Stimulated activated CD8-positive, alpha-beta memory T cell treated with anti-CD3 and anti-CD28 coated beads, Interleukin-7, amount 100 ng/mL, for 48 hours (primary cell): Measurements from ENCODE around the gene PDE6B.
"Not testable (repeated sequence)": the region's sequence is repeated elsewhere in the genome, so short reads cannot be mapped to it uniquely, and the experiment has no call there.

Experiments used
- DNase-seq, 2 donors: peaks; one replicate each; pipeline ENCODE4 v3.0.0-alpha.2; 2020; ENCODE audit warnings: low read depth in 1 of 2; ENCODE audit errors: extremely low read depth in 1 of 2

Gene PDE6B

DNA sequence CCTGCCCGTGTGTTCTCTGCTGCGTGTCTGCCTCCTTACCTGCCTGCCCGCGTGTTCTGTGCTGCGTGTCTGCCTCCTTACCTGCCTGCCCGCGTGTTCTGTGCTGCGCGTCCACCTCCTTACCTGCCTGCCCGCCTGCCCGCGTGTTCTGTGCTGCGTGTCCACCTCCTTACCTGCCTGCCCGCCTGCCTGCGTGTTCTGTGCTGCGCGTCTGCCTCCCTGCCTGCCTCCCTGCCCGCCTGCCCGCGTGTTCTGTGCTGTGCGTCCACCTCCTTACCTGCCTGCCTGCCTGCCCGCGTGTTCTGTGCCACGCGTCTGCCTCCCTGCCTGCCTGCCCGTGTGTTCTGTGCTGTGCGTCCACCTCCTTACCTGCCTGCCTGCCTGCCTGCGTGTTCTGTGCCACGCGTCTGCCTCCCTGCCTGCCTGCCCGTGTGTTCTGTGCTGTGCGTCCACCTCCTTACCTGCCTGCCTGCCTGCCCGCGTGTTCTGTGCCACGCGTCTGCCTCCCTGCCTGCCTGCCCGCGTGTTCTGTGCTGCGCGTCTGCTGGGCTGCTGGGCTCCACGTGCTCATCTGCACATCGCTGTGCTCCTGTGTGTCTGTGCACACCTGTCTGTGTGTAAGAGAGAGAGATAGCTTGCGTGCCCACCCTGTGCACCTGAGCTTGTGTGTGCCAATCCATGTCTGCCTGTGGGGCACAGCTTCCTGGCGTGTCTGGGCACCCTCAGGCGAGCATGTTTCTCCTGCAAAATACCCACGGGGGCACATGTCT, 9.9 kb downstream of the PDE6B start:
- DNase-seq: not testable (repeated sequence)

- no peak for DNase-seq
These were observed 10.7 kb downstream of the PDE6B start for GRCh38 chr4:635851-636627.

GRCh38 chr4:636628-637159, 11.3 kb downstream of the PDE6B start:
- DNase-seq: no peak

DNA sequence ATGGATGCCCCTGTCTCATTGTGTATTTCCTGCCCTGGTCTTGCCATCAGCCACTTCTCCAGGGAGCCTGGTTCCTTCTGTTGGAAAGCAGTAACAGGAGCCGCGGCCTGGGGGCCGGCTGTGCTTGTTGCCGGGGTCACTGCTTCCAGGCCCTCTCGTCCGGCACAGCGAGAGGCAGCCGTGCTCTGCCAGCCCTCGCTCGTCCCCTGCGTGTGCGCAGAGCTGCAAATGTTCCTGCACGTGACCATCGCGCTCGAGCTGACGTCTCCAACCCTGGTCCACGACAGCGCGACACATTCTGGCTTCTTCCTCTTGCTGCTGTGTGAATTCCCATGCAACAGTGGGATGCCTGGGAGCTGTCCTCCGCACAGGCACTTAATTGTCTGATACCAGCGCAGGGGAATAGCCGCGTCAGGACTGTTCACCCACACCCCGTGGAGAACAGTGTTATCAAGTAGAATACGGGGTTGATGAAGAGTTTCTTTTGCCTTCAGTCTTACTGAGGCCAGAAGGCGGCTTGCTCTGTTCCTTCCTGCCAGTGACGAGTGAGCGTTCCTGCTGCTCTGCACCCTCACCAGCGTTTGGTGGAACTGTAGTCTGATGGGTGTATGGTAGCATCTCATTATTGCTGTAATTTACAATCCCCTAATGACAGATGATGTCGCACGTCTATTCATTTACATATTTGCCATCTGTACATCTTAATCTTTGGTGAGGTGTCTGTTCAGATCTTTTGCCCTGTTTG, 12.3 kb downstream of the PDE6B start:
- DNase-seq: no peak

DNA sequence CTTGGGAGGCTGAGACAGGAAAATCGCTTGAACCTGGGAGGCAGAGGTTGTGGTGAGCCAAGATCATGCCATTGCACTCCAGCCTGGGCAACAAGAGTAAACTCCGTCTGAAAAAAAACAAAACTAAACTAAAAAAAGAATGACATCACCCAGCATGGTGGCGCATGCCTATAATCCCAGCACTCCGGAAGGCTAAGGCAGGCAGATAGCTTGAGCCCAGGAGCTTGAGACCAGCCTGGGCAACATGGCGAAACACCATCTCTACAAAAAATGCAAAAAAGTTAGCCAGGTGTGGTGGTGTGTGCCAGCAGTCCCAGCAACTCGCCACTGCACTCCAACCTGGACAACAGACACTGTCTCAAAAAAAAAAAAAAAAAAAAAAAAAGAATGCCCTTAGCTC, 17.0 kb downstream of the PDE6B start:
- DNase-seq: not testable (repeated sequence)

- DNase-seq: peak in 1 of 2 donors; percentile 23
These were observed 21.1 kb downstream of the PDE6B start for GRCh38 chr4:646460-646859.

GRCh38 chr4:647481-647880, 22.1 kb downstream of the PDE6B start:
- DNase-seq: no peak

GRCh38 chr4:648579-649292, 23.4 kb downstream of the PDE6B start:
- DNase-seq: no peak

DNA sequence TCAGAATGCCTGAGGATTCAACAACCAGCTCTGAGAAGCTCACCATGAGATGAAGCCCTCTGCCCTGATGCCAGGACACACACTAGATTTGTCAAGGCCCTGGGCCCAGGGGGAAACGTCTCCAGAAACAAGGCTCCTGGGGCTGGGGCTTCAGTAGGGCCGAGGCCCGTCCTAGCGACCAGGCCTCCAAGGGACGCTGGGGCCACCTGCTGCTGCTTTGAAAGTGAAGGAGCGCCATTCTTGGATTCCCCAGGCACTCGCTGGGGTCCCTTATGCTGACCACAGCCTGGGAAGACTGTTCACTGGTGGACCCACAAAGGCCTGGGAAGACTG, 23.9 kb downstream of the PDE6B start:
- DNase-seq: no peak

DNA sequence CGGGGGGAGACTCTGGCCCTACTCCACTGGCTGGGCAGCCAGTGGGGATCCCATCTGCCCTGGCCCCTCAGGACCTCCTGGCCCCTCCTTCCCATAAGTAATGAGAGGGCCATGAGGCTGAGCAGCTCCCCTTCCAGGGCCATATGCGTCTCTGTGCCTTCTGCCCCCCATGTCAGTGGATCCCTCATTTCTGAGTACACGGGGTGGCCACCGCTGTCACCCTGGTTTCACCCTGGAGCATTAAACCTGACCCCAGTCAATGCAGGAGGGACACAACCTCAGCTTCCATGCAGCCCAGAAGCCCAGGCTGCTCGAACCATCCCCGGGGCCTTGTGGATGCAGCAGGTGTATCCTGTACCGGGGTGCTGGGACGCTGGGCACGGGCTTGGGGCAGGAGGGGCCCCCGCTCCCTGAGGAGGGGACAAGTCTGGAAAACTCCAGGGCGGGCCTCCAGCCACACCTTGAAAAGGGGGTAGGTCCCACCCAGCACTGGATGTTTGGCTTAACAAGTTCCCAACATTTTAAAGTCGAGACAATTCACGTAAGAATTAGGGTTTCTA, 24.5 kb downstream of the PDE6B start:
- DNase-seq: no peak

DNA sequence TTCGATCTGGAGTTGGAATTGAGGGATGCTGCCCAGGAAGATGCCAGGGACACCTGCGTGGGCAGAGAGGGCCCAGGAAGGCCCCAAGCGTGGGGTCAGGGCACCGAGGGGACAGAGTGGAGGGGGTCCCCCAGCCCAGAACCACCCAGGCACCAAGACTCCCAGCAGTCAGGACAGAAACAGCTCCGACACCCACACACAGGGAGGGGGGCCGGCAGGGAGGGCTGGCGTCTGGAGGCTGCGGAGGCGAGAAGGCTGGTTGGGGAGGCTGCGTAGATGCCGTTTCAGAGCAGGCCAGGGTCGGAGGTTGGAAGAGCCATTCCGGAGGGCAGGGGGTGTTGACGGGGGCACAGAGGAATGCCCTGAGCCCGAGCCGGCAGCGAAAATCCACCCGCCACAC, 25.1 kb downstream of the PDE6B start:
- no peak for DNase-seq

DNA sequence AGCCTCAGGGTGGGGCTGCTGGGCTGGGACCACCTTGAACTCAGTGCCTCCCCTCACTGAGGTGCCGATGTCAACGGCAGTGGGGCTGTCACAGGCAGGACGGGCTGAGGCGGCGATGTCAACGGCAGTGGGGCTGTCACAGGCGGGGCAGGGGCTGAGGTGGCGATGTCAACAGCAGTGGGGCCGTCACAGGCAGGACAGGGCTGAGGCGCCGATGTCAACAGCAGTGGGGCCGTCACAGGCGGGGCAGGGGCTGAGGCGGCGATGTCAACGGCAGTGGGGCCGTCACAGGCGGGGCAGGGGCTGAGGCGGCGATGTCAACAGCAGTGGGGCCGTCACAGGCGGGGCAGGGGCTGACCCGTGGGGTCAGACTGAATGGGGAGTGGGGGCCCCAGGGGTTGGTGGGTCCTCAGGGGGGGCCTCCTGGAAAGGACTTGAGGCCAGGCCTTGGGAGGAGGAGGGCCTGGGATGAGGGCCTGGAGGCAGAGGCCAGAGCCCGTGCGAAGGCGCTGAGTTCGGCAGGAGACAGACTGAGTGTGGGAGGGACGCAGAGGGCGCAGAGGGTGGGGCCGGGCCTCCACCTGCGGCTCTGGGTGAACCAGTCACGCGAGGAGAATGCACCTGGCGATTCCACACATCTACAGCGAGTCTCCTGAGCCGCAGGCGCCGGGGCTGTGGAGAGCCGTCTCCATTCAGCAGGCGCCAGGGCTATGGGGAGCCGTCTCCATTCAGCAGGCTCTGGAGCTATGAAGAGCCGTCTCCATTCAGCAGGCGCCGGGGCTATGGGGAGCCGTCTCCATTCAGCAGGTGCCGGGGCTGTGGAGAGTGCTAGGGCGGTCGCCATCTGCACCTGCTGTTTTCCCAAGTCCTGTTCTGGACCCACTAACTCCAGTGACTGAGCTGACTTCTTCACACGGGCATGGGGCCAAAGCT, 25.8 kb downstream of the PDE6B start:
- no peak for DNase-seq

DNA sequence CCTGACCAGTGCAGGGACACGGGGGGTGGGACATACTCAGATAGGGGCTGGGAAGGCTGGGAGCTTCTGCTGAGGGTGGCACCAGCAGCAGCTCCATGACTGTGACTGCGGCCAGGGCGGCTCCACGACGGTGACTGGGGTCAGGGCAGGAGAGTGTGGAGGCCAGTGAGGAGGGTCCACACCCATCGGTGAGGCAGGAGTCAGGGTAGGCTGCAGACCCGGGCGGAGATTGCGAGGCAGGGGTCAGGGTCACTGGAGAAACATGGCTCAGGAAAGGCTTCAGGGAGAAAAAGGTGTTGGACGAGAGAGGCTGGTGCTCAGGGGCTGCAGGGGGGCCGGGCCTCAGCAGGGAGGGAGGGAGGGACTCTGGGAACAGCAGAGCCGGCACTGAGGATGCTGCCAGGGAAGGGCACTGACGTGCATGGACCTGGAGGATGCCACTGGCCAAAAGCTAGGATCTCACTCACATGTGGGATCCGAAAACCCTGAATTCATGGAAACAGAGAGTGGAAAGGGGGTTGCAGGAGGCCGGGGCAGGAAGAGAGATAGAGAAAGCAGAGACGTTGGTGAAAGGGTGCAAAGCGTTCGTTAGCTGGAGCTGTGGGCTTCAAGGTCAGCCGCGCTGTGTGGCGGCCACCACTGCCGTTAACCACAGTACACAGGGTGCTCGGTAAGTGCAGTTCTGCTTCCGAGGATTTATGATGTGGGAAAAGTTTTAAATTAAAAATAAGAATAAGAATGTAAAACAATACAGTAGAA, 26.7 kb downstream of the PDE6B start:
- DNase-seq: no peak

GRCh38 chr4:653080-653821, 27.9 kb downstream of the PDE6B start:
- DNase-seq: no peak

GRCh38 chr4:653831-654502, 28.6 kb downstream of the PDE6B start:
- no peak for DNase-seq

DNA sequence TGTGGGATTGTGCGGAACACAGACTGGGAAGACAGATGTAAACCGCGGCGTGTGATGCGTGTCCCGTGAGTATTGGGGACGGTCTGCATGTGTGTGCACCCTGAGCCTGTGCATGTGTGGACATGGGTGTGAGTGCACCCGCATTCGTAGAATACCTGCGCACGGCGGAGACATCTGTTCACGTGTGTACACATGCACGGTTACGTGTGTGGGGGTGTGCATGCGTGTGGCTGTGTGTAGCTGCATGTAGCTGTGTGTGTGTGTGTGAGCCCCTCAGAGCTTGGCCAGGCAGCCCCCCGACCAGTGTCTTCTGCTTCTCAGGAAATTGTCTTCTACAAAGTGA, 29.1 kb downstream of the PDE6B start:
- DNase-seq: no peak

DNA sequence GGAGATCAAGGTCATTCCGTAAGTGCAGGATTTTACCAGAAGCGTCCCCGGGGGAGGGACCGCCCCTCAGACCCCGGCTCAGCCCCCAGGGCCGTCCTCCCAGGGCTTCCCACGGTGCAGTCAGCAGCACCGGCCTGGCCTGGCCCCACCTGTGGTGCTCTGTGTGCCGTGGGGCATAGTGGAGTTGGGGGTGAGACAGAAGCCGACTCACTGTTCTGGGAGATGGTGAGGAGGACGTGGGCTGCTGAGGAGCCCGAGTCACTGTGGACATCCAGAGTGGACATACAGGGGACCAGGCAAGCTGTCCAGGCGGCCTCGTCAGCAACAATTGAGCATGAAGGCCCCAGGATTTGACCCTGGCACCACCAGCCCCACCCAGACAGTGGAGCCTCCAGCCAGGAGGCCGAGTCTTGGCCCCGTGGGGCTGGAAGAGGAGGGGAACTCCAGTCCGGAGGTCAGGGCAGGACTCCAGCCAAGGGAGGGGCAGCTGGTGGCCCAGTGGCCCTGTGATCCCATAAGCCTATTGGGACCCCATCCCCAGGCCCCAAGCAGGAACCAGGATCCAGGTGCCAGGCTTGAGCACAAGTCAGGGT, 29.6 kb downstream of the PDE6B start:
- no peak for DNase-seq
